Keratinocyte (primary cell): ENCODE measurements around the gene FMNL2. TPM values are rescaled to one million over a fixed set of nuclear protein-coding genes. Genes with fewer than 3 reads are reported as not detected.

Source experiments
- DNase-seq: peaks from one replicate; pipeline ENCODE4 v3.0.0-alpha.2; 2011; ENCODE audit warnings: low read depth, missing footprints, low spot score
- FAIRE-seq: peaks from 2 replicates; lab custom pipeline; 2011; peaks lifted over from hg19 to GRCh38; lab: Jason Lieb, UNC
- H2AFZ ChIP-seq: 2 replicates; pipeline ENCODE4 v1.6.0; 2012; ENCODE audit warnings: low read length, control low read depth, inconsistent platforms; ENCODE audit not compliant: control insufficient read depth
- H3K27ac ChIP-seq: 2 replicates; pipeline ENCODE4 v1.5.1; 2011; ENCODE audit warnings: low read length; ENCODE audit not compliant: control insufficient read depth, insufficient read depth
- H3K27me3 ChIP-seq: 3 replicates; pipeline ENCODE4 v1.6.0; 2011; ENCODE audit warnings: low read length; ENCODE audit not compliant: control insufficient read depth, insufficient read depth; ENCODE audit errors: extremely low read depth
- H3K36me3 ChIP-seq, 2 experiments: 2 replicates in 1 of 2; 3 replicates in 1 of 2; pipeline ENCODE4 v1.5.1; 2011; ENCODE audit warnings: low read length in 2 of 2, mild to moderate bottlenecking in 1 of 2; ENCODE audit not compliant: control insufficient read depth in 2 of 2, insufficient read depth in 2 of 2; ENCODE audit errors: extremely low read depth in 1 of 2
- H3K4me1 ChIP-seq: 3 replicates; pipeline ENCODE4 v1.5.1; 2011; ENCODE audit warnings: low read length; ENCODE audit not compliant: control insufficient read depth, insufficient read depth; ENCODE audit errors: extremely low read depth
- H3K4me2 ChIP-seq: 3 replicates; pipeline ENCODE4 v1.6.0; 2011; ENCODE audit warnings: low read depth, low read length; ENCODE audit not compliant: control insufficient read depth, insufficient read depth; ENCODE audit errors: extremely low read depth
- H3K4me3 ChIP-seq, 3 experiments: fragments of 200-600 bp in 1 of 3; sonication (generic) in 1 of 3; 2 replicates in 2 of 3; 3 replicates in 1 of 3; pipeline ENCODE4 v1.5.1; 2011 to 2016; ENCODE audit warnings: low read length in 3 of 3, mild to moderate bottlenecking in 3 of 3, control low read depth in 2 of 3, inconsistent platforms in 1 of 3, low read depth in 1 of 3, mixed read lengths in 1 of 3, mixed run types in 1 of 3, moderate library complexity in 1 of 3; ENCODE audit not compliant: control insufficient read depth in 2 of 3, insufficient read depth in 2 of 3; ENCODE audit errors: extremely low read depth in 1 of 3
- H3K79me2 ChIP-seq: 2 replicates; pipeline ENCODE4 v1.6.0; 2012; ENCODE audit warnings: low read length; ENCODE audit not compliant: control insufficient read depth, insufficient read depth
- H3K9ac ChIP-seq: 3 replicates; pipeline ENCODE4 v1.6.0; 2011; ENCODE audit warnings: low read length; ENCODE audit not compliant: control insufficient read depth, insufficient read depth; ENCODE audit errors: extremely low read depth
- H3K9me1 ChIP-seq: 3 replicates; pipeline ENCODE4 v1.6.0; 2011; ENCODE audit warnings: low read length; ENCODE audit not compliant: control insufficient read depth, insufficient read depth; ENCODE audit errors: extremely low read depth
- H3K9me3 ChIP-seq: 2 replicates; pipeline ENCODE4 v1.5.1; 2012; ENCODE audit warnings: low read depth, low read length; ENCODE audit not compliant: control insufficient read depth
- H4K20me1 ChIP-seq: 3 replicates; pipeline ENCODE4 v1.6.0; 2011; ENCODE audit warnings: low read length; ENCODE audit not compliant: control insufficient read depth, insufficient read depth; ENCODE audit errors: extremely low read depth
- CTCF ChIP-seq, 3 experiments: IDR thresholded peaks in 1 of 3; conservative IDR thresholded peaks in 1 of 3; optimal IDR thresholded peaks in 1 of 3; 2 replicates in 2 of 3; 3 replicates in 1 of 3; pipeline versions ENCODE3 to v1.5.1; 2011; ENCODE audit warnings: low read length in 3 of 3, mild to moderate bottlenecking in 3 of 3, moderate library complexity in 2 of 3, control low read depth in 1 of 3, inconsistent platforms in 1 of 3; ENCODE audit not compliant: insufficient read depth in 2 of 3; ENCODE audit errors: extremely low read depth in 1 of 3
- EZH2 ChIP-seq: IDR thresholded peaks from one replicate; pipeline ENCODE4 v1.6.1; 2012; ENCODE audit warnings: inconsistent platforms, mild to moderate bottlenecking, low read length, moderate library complexity
- dilution Hi-C: fragments of 300-500 bp; cut with MboI; formaldehyde crosslinking; loops from one replicate; pipeline ENCODE4 v1.7.0; 2020; ENCODE audit warnings: low sequenced_read_pairs; ENCODE audit not compliant: extremely low pct_ligation_motif_present
- polyA plus RNA-seq, 5 experiments: library from polyadenylated mRNA; depleted of rRNA in 3 of 5; stranded (reverse) in 3 of 5; stranded (forward) in 1 of 5; unstranded in 1 of 5; fragments of >200 nt; gene quantifications; 1 replicate in 1 of 5; 2 replicates in 3 of 5; 3 replicates in 1 of 5; pipeline versions ENCODE4 v1.2.1 to v1.2.3, GENCODE V29; 2011 to 2012; ENCODE audit warnings: missing spikeins in 2 of 5, low read depth in 1 of 5, low replicate concordance in 1 of 5

FMNL2 gene
- polyA plus RNA-seq, 1 donor (not counting 4 experiments of a cell fraction or from before 2014, with no cell fraction given): 62.7 TPM

- dilution Hi-C loops: no loop called here
- Histone ChIP-seq H3K9ac (no peak overlapping the region), H3K4me1 (peaks cover 13% of the 10 kb centered on the region), H4K20me1 (no peaks in the 10 kb centered on the region), H3K36me3 (peaks cover 0 to 3% of the 10 kb centered on the region in 2 experiments), H3K79me2 (peaks cover 83% of the 10 kb centered on the region), H3K9me1 (peaks cover 10% of the 10 kb centered on the region), H3K4me2 (no peak overlapping the region), H3K27ac (no peak overlapping the region), H3K27me3 (no peaks in the 10 kb centered on the region), H2AFZ (no peak overlapping the region), H3K4me3 (no peak overlapping the region), H3K9me3 (no peaks in the 10 kb centered on the region)
- DNase-seq (no peak), FAIRE-seq (no peak)
- no peak for TF ChIP-seq EZH2
- TF ChIP-seq CTCF (optimal IDR thresholded peaks at IDR 0.05 in 1 of 3, IDR thresholded peaks at IDR 0.05 in 1 of 3, conservative IDR thresholded peaks at IDR 0.05 in 1 of 3; ENCODE audit: extremely low read depth in 1 of 3, insufficient read depth in 2 of 3, low read length in 3 of 3): no peak
Observed at GRCh38 chr2:152355409-152355831, 20.4 kb downstream of the FMNL2 start.

GRCh38 chr2:152359573-152360363 lies 24.8 kb downstream of the FMNL2 start:
- Histone ChIP-seq H3K4me3 (no peak overlapping the region), H4K20me1 (no peaks in the 10 kb centered on the region), H3K9ac (no peak overlapping the region), H3K9me3 (no peaks in the 10 kb centered on the region), H3K27me3 (no peaks in the 10 kb centered on the region), H3K27ac (no peak overlapping the region), H3K79me2 (peaks cover 88% of the 10 kb centered on the region), H3K4me2 (no peak overlapping the region), H3K9me1 (peaks cover 8% of the 10 kb centered on the region), H2AFZ (no peak overlapping the region), H3K36me3 (no peaks in the 10 kb centered on the region), H3K4me1 (peaks cover 5% of the 10 kb centered on the region)
- DNase-seq: no peak
- no peak for FAIRE-seq
- no peak for TF ChIP-seq EZH2
- no peak for TF ChIP-seq CTCF (optimal IDR thresholded peaks at IDR 0.05 in 1 of 3, IDR thresholded peaks at IDR 0.05 in 1 of 3, conservative IDR thresholded peaks at IDR 0.05 in 1 of 3; ENCODE audit: extremely low read depth in 1 of 3, insufficient read depth in 2 of 3, low read length in 3 of 3)
- dilution Hi-C loops: no loop called here
